Esophagus squamous epithelium (tissue), 5 donors: ENCODE data around the gene WIPF3. TPM values are rescaled to one million over a fixed set of nuclear protein-coding genes. Genes with fewer than 3 reads are reported as not detected.

Experiments used
- DNase-seq: peaks from one replicate; lab custom pipeline; 2025; lab: John Stamatoyannopoulos, UW
- H3K27ac ChIP-seq, 4 donors: fragments of 200-600 bp; sonication (generic); one replicate each; pipeline ENCODE4 v1.5.1; 2016 to 2019; ENCODE audit warnings: mild to moderate bottlenecking in 1 of 4
- H3K27me3 ChIP-seq, 4 donors: fragments of 200-600 bp; sonication (generic); 1 replicate in 3 of 4; 2 replicates in 1 of 4; pipeline versions ENCODE4 v1.5.1 to v1.6.0; 2017 to 2021; ENCODE audit warnings: antibody characterized with exemption in 1 of 4
- H3K36me3 ChIP-seq, 3 donors: fragments of 200-600 bp; sonication (generic); one replicate each; pipeline ENCODE4 v1.5.1; 2016 to 2019
- H3K4me1 ChIP-seq, 3 donors: fragments of 200-600 bp; sonication (generic); one replicate each; pipeline ENCODE4 v1.5.1; 2017 to 2019
- H3K4me3 ChIP-seq, 4 donors: fragments of 200-600 bp; sonication (generic); 1 replicate in 3 of 4; 2 replicates in 1 of 4; pipeline ENCODE4 v1.5.1; 2016 to 2019; ENCODE audit warnings: mild to moderate bottlenecking in 2 of 4, moderate library complexity in 1 of 4
- H3K9me3 ChIP-seq, 3 donors: fragments of 200-600 bp; sonication (generic); one replicate each; pipeline ENCODE4 v1.5.1; 2016 to 2019
- CTCF ChIP-seq, 6 experiments: fragments of 450-650 bp in 4 of 6; fragments of 200-600 bp in 2 of 6; sonication (generic) in 2 of 6; IDR thresholded peaks; one replicate each; pipeline ENCODE4 v1.5.1; 2016 to 2019; ENCODE audit warnings: antibody characterized with exemption in 6 of 6, mild to moderate bottlenecking in 4 of 6, moderate library complexity in 4 of 6
- POLR2A ChIP-seq, 4 donors: fragments of 450-650 bp; IDR thresholded peaks; one replicate each; pipeline ENCODE4 v1.6.1; 2017; ENCODE audit warnings: antibody characterized with exemption in 4 of 4, mild to moderate bottlenecking in 4 of 4, moderate library complexity in 3 of 4
- WGBS, 2 donors: methylation state at CpG; one replicate each; pipeline ENCODE4 v1.1.5; 2018; 5-methylcytosine and 5-hydroxymethylcytosine counted together
- intact Hi-C: fragments of 100-400 bp; cut with DNase I; formaldehyde crosslinking; loops from one replicate; pipeline ENCODE4 v1.15.0; 2022
- total RNA-seq, 4 donors: library from RNA; depleted of rRNA; stranded (reverse); fragments of >200 nt; gene quantifications; one replicate each; pipeline ENCODE4 v1.1.0, GENCODE V29; 2016
- donor health status: DM: yes; HTN: yes; CAD: no.

Gene WIPF3
- total RNA-seq, 4 donors from 2014 or later = 0.18 to 1.1 (median 0.61) TPM; not detected in 1

- no peaks in the 10 kb centered on the region for H3K36me3 ChIP-seq
- no peak overlapping the region for H3K27ac ChIP-seq
- no peak for DNase-seq
- H3K4me3 ChIP-seq = no peak overlapping the region
- H3K4me1 ChIP-seq = peaks cover 0 to 18% (median 0%) of the 10 kb centered on the region in 3 donors
- WGBS, 2 donors = 51 to 70% methylated on average over 2 of the region's 2 CpGs
- H3K27me3 ChIP-seq = no peaks in the 10 kb centered on the region
- intact Hi-C loops = no loop called here
- H3K9me3 ChIP-seq = no peaks in the 10 kb centered on the region
- no peak for TF ChIP-seq CTCF (IDR thresholded peaks at IDR 0.05)
- no peak for TF ChIP-seq POLR2A (IDR thresholded peaks at IDR 0.05)
Observed at GRCh38 chr7:29864656-29865055, 58.3 kb downstream of the WIPF3 start.

- H3K4me1 ChIP-seq = peaks cover 0 to 18% (median 0%) of the 10 kb centered on the region in 3 donors
- H3K4me3 ChIP-seq = no peak overlapping the region
- intact Hi-C loops = no loop called here
- WGBS, 2 donors = 50 to 76% methylated on average over 2 to 3 of the region's 4 CpGs
- H3K9me3 ChIP-seq = no peaks in the 10 kb centered on the region
- no peak for TF ChIP-seq POLR2A (IDR thresholded peaks at IDR 0.05)
- TF ChIP-seq CTCF (IDR thresholded peaks at IDR 0.05) = no peak
- no peaks in the 10 kb centered on the region for H3K36me3 ChIP-seq
- no peak overlapping the region for H3K27ac ChIP-seq
- no peaks in the 10 kb centered on the region for H3K27me3 ChIP-seq
- DNase-seq = no peak
Observed at GRCh38 chr7:29865526-29865925, 59.2 kb downstream of the WIPF3 start.

GRCh38 chr7:29866490-29866930, 60.2 kb downstream of the WIPF3 start:
- no peak overlapping the region for H3K4me3 ChIP-seq
- no peak for TF ChIP-seq POLR2A (IDR thresholded peaks at IDR 0.05)
- TF ChIP-seq CTCF (IDR thresholded peaks at IDR 0.05) = no peak
- H3K27me3 ChIP-seq = no peaks in the 10 kb centered on the region
- H3K36me3 ChIP-seq = no peaks in the 10 kb centered on the region
- intact Hi-C loops = no loop called here
- no peak for DNase-seq
- H3K27ac ChIP-seq = no peak overlapping the region
- WGBS, 2 donors = 31 to 77% methylated on average over 3 of the region's 3 CpGs
- H3K9me3 ChIP-seq = no peaks in the 10 kb centered on the region
- peaks cover 0 to 18% (median 0%) of the 10 kb centered on the region in 3 donors for H3K4me1 ChIP-seq

- intact Hi-C loops = no loop called here
- DNase-seq = no peak
- Histone ChIP-seq H3K4me3 (no peak overlapping the region), H3K9me3 (no peaks in the 10 kb centered on the region), H3K27ac (no peak overlapping the region), H3K4me1 (peaks cover 0 to 2% (median 0%) of the 10 kb centered on the region in 3 donors), H3K36me3 (no peaks in the 10 kb centered on the region), H3K27me3 (no peaks in the 10 kb centered on the region)
- 44 to 57% methylated on average over 5 of the region's 5 CpGs for WGBS, 2 donors
- TF ChIP-seq CTCF (IDR thresholded peaks at IDR 0.05) (no peak), POLR2A (IDR thresholded peaks at IDR 0.05) (no peak)
Observed at GRCh38 chr7:29871787-29872398, 65.6 kb downstream of the WIPF3 start.

GRCh38 chr7:29873644-29874294, 67.5 kb downstream of the WIPF3 start:
- H3K27me3 ChIP-seq = no peaks in the 10 kb centered on the region
- H3K36me3 ChIP-seq = no peaks in the 10 kb centered on the region
- TF ChIP-seq POLR2A (IDR thresholded peaks at IDR 0.05) = no peak
- no peak for TF ChIP-seq CTCF (IDR thresholded peaks at IDR 0.05)
- no peak overlapping the region for H3K27ac ChIP-seq
- 91 to 92% methylated on average over 4 of the region's 4 CpGs for WGBS, 2 donors
- no peak for DNase-seq
- no peaks in the 10 kb centered on the region for H3K9me3 ChIP-seq
- H3K4me1 ChIP-seq = no peaks in the 10 kb centered on the region
- intact Hi-C loops = no loop called here
- no peak overlapping the region for H3K4me3 ChIP-seq
